ENCODE results near the gene POU3F1. TPM values are rescaled to one million over a fixed set of nuclear protein-coding genes. Genes with fewer than 3 reads are reported as not detected.

The POU3F1 gene
- total RNA-seq, 1 donor from 2014 or later: 1.2 TPM

DNA sequence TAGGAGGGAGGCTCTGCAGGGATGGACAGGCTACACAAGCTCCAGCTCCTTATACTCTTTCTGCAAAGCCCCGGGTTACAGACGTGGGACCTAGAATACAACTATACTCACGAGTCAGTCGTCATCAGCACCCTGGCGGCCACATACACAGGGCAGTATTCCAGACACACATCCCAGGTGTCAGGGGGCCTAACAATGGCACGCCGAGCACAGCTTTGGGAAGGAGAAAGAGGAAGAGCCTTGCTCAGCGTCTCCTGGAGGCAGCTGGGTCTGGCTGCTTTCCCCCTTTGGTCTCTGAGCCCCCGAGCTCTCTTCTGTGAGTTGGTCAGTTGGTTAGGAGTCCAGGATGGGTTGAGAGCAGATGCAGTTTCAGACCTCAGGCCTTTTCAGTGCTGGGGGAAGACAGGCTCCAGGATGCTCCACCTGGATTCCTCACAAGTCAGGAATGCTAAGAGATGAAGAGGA is 4.5 kb upstream of the POU3F1 start:
- no peak for DNase-seq (ENCODE audit: low spot score)
- no peak overlapping the region for H3K4me3 Mint-ChIP-seq (ENCODE audit: unreplicated experiment)
- peaks cover 40% of the 10 kb centered on the region for H3K4me1 Mint-ChIP-seq (ENCODE audit: unreplicated experiment)
- peaks cover 9% of the 10 kb centered on the region for H3K27me3 Mint-ChIP-seq (ENCODE audit: unreplicated experiment)
- H3K9me3 Mint-ChIP-seq (ENCODE audit: unreplicated experiment): no peaks in the 10 kb centered on the region
- TF ChIP-seq, protein P1, sequence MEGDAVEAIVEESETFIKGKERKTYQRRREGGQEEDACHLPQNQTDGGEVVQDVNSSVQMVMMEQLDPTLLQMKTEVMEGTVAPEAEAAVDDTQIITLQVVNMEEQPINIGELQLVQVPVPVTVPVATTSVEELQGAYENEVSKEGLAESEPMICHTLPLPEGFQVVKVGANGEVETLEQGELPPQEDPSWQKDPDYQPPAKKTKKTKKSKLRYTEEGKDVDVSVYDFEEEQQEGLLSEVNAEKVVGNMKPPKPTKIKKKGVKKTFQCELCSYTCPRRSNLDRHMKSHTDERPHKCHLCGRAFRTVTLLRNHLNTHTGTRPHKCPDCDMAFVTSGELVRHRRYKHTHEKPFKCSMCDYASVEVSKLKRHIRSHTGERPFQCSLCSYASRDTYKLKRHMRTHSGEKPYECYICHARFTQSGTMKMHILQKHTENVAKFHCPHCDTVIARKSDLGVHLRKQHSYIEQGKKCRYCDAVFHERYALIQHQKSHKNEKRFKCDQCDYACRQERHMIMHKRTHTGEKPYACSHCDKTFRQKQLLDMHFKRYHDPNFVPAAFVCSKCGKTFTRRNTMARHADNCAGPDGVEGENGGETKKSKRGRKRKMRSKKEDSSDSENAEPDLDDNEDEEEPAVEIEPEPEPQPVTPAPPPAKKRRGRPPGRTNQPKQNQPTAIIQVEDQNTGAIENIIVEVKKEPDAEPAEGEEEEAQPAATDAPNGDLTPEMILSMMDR (IDR thresholded peaks at IDR 0.05; ENCODE audit: unreplicated experiment): no peak
- H3K36me3 Mint-ChIP-seq (ENCODE audit: low read depth, unreplicated experiment): no peaks in the 10 kb centered on the region
- no peak overlapping the region for H3K27ac Mint-ChIP-seq (ENCODE audit: unreplicated experiment)

DNA sequence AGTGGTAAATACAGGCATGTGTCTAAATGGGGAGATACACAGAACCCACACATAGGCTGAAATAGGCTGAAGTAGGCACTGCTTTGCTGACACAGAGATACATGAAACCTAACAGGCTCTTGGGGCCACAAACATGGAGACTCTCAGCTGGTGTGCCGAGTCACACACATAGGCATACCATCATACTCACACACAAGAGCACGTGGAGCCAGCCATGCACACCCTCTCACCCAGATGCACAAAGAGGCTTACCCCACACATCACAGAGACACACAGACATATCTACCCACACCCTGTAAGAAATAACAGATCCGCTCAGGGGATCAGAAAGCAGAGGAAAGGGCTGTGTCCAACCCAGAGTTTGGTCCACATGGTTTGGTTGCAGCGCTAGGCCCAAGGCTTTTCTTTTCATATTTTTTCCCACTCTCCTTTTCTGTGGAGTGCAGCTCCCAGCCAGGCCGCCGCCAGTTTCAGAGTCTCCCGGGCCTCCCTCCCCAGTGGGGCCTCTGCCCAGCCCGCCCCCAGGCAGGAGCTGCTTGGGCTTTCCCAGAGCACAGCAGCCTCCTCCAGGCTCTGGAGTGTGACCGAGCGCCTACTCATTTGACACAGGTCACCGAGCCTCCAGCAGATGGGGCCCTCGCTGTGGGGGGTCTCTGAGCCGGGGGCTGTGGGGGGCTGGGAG is 3.9 kb upstream of the POU3F1 start:
- Mint-ChIP-seq H3K27ac (ENCODE audit: unreplicated experiment) (no peak overlapping the region), H3K9me3 (ENCODE audit: unreplicated experiment) (no peaks in the 10 kb centered on the region), H3K4me1 (ENCODE audit: unreplicated experiment) (peaks cover 39% of the 10 kb centered on the region), H3K4me3 (ENCODE audit: unreplicated experiment) (no peak overlapping the region), H3K36me3 (ENCODE audit: low read depth, unreplicated experiment) (no peaks in the 10 kb centered on the region), H3K27me3 (ENCODE audit: unreplicated experiment) (peaks cover 9% of the 10 kb centered on the region)
- DNase-seq (ENCODE audit: low spot score): no peak
- TF ChIP-seq, protein P1 (IDR thresholded peaks at IDR 0.05; ENCODE audit: unreplicated experiment): no peak

DNA sequence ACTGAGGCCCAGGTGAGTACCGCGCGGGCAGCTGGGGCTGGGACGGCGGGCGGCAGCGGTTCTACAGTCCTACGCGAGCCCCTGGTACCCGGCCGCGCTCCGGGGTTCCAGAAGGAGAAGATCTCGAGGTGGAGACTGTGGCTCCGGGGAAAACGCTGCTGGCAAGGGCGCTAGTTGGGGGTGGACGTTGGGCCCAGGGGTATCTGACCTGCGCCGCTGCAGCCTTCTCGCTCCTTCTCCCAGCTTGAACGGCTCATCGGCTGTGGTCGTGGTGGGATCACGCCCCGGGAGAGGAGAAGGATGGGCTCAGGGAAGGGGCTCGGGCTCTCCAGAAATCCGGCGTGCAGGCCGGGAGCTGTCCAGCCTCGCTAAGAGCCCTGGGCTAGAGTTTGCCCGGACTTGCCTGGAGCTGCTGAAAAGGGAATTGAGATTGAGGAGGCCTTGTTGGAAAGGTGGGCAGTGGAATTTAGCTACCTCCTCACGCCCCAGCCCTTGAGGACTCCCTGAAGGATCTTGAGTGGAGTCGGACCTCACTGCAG is 1.1 kb upstream of the POU3F1 start:
- H3K36me3 Mint-ChIP-seq (ENCODE audit: low read depth, unreplicated experiment): no peaks in the 10 kb centered on the region
- peaks cover 13% of the 10 kb centered on the region for H3K27me3 Mint-ChIP-seq (ENCODE audit: unreplicated experiment)
- DNase-seq (ENCODE audit: low spot score): peak; percentile 61
- peaks cover 27% of the 10 kb centered on the region for H3K4me1 Mint-ChIP-seq (ENCODE audit: unreplicated experiment)
- no peaks in the 10 kb centered on the region for H3K9me3 Mint-ChIP-seq (ENCODE audit: unreplicated experiment)
- peak overlapping the region; percentile 86 for H3K4me3 Mint-ChIP-seq (ENCODE audit: unreplicated experiment)
- TF ChIP-seq, protein P1 (IDR thresholded peaks at IDR 0.05; ENCODE audit: unreplicated experiment): no peak
- H3K27ac Mint-ChIP-seq (ENCODE audit: unreplicated experiment): no peak overlapping the region

DNA sequence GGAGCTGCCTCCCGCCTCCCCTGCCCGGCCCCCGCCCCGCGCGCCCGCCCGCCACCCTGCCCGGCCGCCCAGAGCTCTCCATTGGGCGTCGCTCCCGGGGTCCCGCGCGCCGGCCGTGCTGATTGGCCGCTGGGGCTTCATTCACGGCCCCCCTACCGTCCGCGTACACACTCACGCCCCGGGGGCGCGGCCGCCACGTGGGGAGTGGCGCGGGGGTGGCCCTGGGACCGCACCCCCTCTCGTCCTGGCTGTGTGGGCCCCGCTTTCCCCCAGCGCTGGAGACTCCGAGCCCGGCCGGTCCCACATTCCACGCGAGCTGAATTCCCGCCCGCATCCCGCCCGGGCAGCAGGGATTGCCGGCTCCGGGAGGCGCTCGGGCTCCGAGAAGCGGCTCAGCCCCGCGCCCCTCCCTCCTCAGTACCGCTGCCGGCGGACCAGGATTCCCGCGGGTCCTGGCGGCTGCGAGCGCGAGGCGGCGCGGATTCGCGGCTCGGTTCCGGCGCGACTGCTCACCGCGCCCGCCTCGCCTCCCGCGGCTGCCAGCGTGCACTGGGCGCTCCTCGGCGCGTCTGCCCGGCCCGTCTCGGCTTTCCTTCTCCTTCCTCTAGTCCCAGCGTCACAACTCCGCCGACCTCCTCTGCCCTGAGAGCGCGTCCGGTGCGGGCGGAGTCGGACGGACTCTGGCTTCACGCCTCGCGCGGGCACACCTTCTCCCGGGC is 450 bp upstream of the POU3F1 start:
- H3K4me3 Mint-ChIP-seq (ENCODE audit: unreplicated experiment): peak overlapping the region; percentile 86
- H3K27me3 Mint-ChIP-seq (ENCODE audit: unreplicated experiment): peaks cover 13% of the 10 kb centered on the region
- H3K9me3 Mint-ChIP-seq (ENCODE audit: unreplicated experiment): no peaks in the 10 kb centered on the region
- no peak overlapping the region for H3K27ac Mint-ChIP-seq (ENCODE audit: unreplicated experiment)
- peaks cover 30% of the 10 kb centered on the region for H3K4me1 Mint-ChIP-seq (ENCODE audit: unreplicated experiment)
- H3K36me3 Mint-ChIP-seq (ENCODE audit: low read depth, unreplicated experiment): no peaks in the 10 kb centered on the region
- TF ChIP-seq, protein P1 (IDR thresholded peaks at IDR 0.05; ENCODE audit: unreplicated experiment): no peak
- DNase-seq (ENCODE audit: low spot score): peak; percentile 87
